SK-N-SH (cell line): ENCODE data around the gene SAMD15. TPM values are rescaled to one million over a fixed set of nuclear protein-coding genes. Genes with fewer than 3 reads are reported as not detected.
A peak's percentile ranks its signal among the peaks of the same experiment; 100 is the strongest.

Experiments used
- CTCF ChIA-PET: fragments of 300-600, 350-600 bp; formaldehyde crosslinking; extraction: SDS; loops from one replicate; lab custom pipeline; 2021; lab: Yijun Ruan, JAX
- POLR2A ChIA-PET: fragments of 350-600 bp; sonication (Branson Sonifier 250); formaldehyde crosslinking; extraction: SDS; loops from one replicate; lab custom pipeline; 2020; ENCODE audit warnings: antibody characterized with exemption, inconsistent platforms; lab: Yijun Ruan, JAX
- DNase-seq: peaks from one replicate; pipeline ENCODE4 v3.0.0; 2012
- H2AFZ ChIP-seq: fragments of 200-600 bp; sonication (generic); 2 replicates; pipeline ENCODE4 v1.8.1; 2016; ENCODE audit warnings: antibody characterized with exemption, mild to moderate bottlenecking, low read depth
- H3F3A ChIP-seq: fragments of 200-600 bp; sonication (generic); replicated peaks from 2 replicates; pipeline ENCODE3; 2016; ENCODE audit warnings: antibody characterized with exemption, mild to moderate bottlenecking; ENCODE audit not compliant: insufficient read depth
- H3K27ac ChIP-seq, 2 experiments: fragments of 200-500 bp in 1 of 2; fragments of 200-600 bp in 1 of 2; sonication (Bioruptor generic) in 1 of 2; sonication (generic), shearing (Covaris generic) in 1 of 2; 2 replicates each; pipeline versions ENCODE4 v1.5.1 to v1.6.1; 2014 to 2016; ENCODE audit warnings: low read depth in 2 of 2, inconsistent platforms in 1 of 2, low read length in 1 of 2, mild to moderate bottlenecking in 1 of 2, mixed read lengths in 1 of 2
- H3K27me3 ChIP-seq: fragments of 200-600 bp; sonication (generic), shearing (Covaris generic); 2 replicates; pipeline ENCODE4 v1.6.1; 2016; ENCODE audit warnings: mixed run types; ENCODE audit not compliant: insufficient read depth
- H3K36me3 ChIP-seq, 2 experiments: fragments of 200-500 bp in 1 of 2; fragments of 200-600 bp in 1 of 2; sonication (Bioruptor generic) in 1 of 2; sonication (generic) in 1 of 2; replicated peaks in 1 of 2; 2 replicates each; pipeline versions ENCODE3 to v1.5.1; 2014 to 2016; ENCODE audit warnings: low read length in 1 of 2, mild to moderate bottlenecking in 1 of 2; ENCODE audit not compliant: insufficient read depth in 2 of 2, control insufficient read depth in 1 of 2
- H3K4me1 ChIP-seq, 2 experiments: fragments of 200-500 bp in 1 of 2; fragments of 200-600 bp in 1 of 2; sonication (Bioruptor generic) in 1 of 2; sonication (generic), shearing (Covaris generic) in 1 of 2; 2 replicates each; pipeline versions ENCODE4 v1.5.1 to v1.6.1; 2014 to 2016; ENCODE audit warnings: low read depth in 1 of 2, low read length in 1 of 2, mixed run types in 1 of 2; ENCODE audit not compliant: insufficient read depth in 2 of 2, control insufficient read depth in 1 of 2
- H3K4me2 ChIP-seq: fragments of 200-600 bp; sonication (generic), shearing (Covaris generic); 2 replicates; pipeline ENCODE4 v1.6.1; 2017; ENCODE audit warnings: mixed run types
- H3K4me3 ChIP-seq, 2 experiments: fragments of 200-500 bp in 1 of 2; fragments of 200-600 bp in 1 of 2; sonication (Bioruptor generic) in 1 of 2; sonication (generic), shearing (Covaris generic) in 1 of 2; 2 replicates each; pipeline versions ENCODE4 v1.5.1 to v1.8.1; 2014 to 2016; ENCODE audit warnings: low read depth in 2 of 2, inconsistent platforms in 1 of 2, low read length in 1 of 2, mild to moderate bottlenecking in 1 of 2, mixed read lengths in 1 of 2, moderate library complexity in 1 of 2
- H3K79me2 ChIP-seq: fragments of 200-600 bp; sonication (generic); 2 replicates; pipeline ENCODE4 v1.8.1; 2017; ENCODE audit warnings: mild to moderate bottlenecking; ENCODE audit not compliant: insufficient read depth
- H3K9ac ChIP-seq: fragments of 200-600 bp; sonication (generic); 2 replicates; pipeline ENCODE4 v1.6.1; 2017; ENCODE audit warnings: mixed run types
- H3K9me2 ChIP-seq: fragments of 200-600 bp; sonication (generic); 2 replicates; pipeline ENCODE4 v1.6.1; 2017; ENCODE audit warnings: mixed run types
- H3K9me3 ChIP-seq: fragments of 200-600 bp; sonication (generic); 2 replicates; pipeline ENCODE4 v1.6.1; 2017; ENCODE audit warnings: mixed run types, mild to moderate bottlenecking, moderate library complexity
- H4K20me1 ChIP-seq: fragments of 200-600 bp; sonication (generic); 2 replicates; pipeline ENCODE4 v1.6.1; 2017; ENCODE audit warnings: mild to moderate bottlenecking, mixed run types; ENCODE audit not compliant: insufficient read depth
- ELF1 ChIP-seq: IDR thresholded peaks from 2 replicates; pipeline ENCODE4 v1.4.0; 2012
- EZH2phosphoT487 ChIP-seq: fragments of 200-600 bp; sonication (generic); IDR thresholded peaks from 2 replicates; pipeline ENCODE4 v1.6.1; 2017; ENCODE audit warnings: low read depth, mixed run types, mild to moderate bottlenecking, antibody characterized with exemption, moderate library complexity, borderline replicate concordance
- FOXM1 ChIP-seq: IDR thresholded peaks from 2 replicates; pipeline ENCODE4 v1.4.0; 2012; ENCODE audit warnings: low read depth, mild to moderate bottlenecking
- GABPA ChIP-seq: IDR thresholded peaks from 2 replicates; pipeline ENCODE4 v1.4.0; 2012; ENCODE audit warnings: low read depth, mild to moderate bottlenecking
- GATA2 ChIP-seq: sonication (generic); formaldehyde crosslinking; IDR thresholded peaks from 2 replicates; pipeline ENCODE4 v1.5.0; 2020; ENCODE audit warnings: mild to moderate bottlenecking, missing genetic modification reagents
- MEF2A ChIP-seq: IDR thresholded peaks from 2 replicates; pipeline ENCODE4 v1.4.0; 2012; ENCODE audit warnings: low read depth, borderline replicate concordance
- MXI1 ChIP-seq: IDR thresholded peaks from 2 replicates; pipeline ENCODE4 v1.6.1; 2012; ENCODE audit warnings: mild to moderate bottlenecking, low read depth, low read length, improper control_type of control experiment
- NRF1 ChIP-seq: IDR thresholded peaks from 2 replicates; pipeline ENCODE4 v1.6.1; 2012; ENCODE audit warnings: low read depth, mild to moderate bottlenecking, low read length
- RFX5 ChIP-seq: IDR thresholded peaks from 2 replicates; pipeline ENCODE4 v1.6.1; 2012; ENCODE audit warnings: mild to moderate bottlenecking, improper control_type of control experiment, low read length
- RXRA ChIP-seq: IDR thresholded peaks from 2 replicates; pipeline ENCODE4 v1.4.0; 2012; ENCODE audit warnings: low read depth, mild to moderate bottlenecking, borderline replicate concordance
- SIN3A ChIP-seq: IDR thresholded peaks from 2 replicates; pipeline ENCODE4 v1.6.1; 2012; ENCODE audit warnings: low read depth, mild to moderate bottlenecking, low read length, moderate library complexity, borderline replicate concordance
- SMC3 ChIP-seq: IDR thresholded peaks from 2 replicates; pipeline ENCODE4 v1.6.1; 2012; ENCODE audit warnings: low read depth, low read length, improper control_type of control experiment
- TAF1 ChIP-seq: IDR thresholded peaks from 2 replicates; pipeline ENCODE4 v1.6.1; 2012; ENCODE audit warnings: low read depth, mild to moderate bottlenecking, low read length, moderate library complexity, borderline replicate concordance
- TEAD4 ChIP-seq: IDR thresholded peaks from 2 replicates; pipeline ENCODE4 v1.4.0; 2012; ENCODE audit warnings: mild to moderate bottlenecking, borderline replicate concordance; ENCODE audit not compliant: insufficient read depth
- YY1 ChIP-seq: IDR thresholded peaks from 2 replicates; pipeline ENCODE4 v1.4.0; 2012; ENCODE audit warnings: low read depth, mild to moderate bottlenecking
- WGBS: methylation state at CpG from one replicate; pipeline ENCODE4 v1.1.6; 2017; ENCODE audit warnings: low lambda C conversion rate; 5-methylcytosine and 5-hydroxymethylcytosine counted together
- polyA plus RNA-seq, 3 experiments: library from polyadenylated mRNA; depleted of rRNA; stranded (reverse); fragments of >200 nt; gene quantifications; 2 replicates each; pipeline ENCODE4 v1.2.3, GENCODE V29; 2012
- TF ChIP-seq, protein P1 (sequence below): IDR thresholded peaks from 2 replicates; pipeline ENCODE4 v1.6.1; 2012; ENCODE audit warnings: mild to moderate bottlenecking, low read depth, low read length, moderate library complexity
- TF ChIP-seq, protein P2 (sequence below): fragments of 200-600 bp; sonication (generic); IDR thresholded peaks from 2 replicates; pipeline ENCODE4 v1.6.1; 2017; ENCODE audit warnings: antibody characterized with exemption, mild to moderate bottlenecking, moderate library complexity
- TF ChIP-seq, protein P3 (sequence below): IDR thresholded peaks from 2 replicates; pipeline ENCODE4 v1.4.0; 2012; ENCODE audit warnings: low read depth, borderline replicate concordance
- TF ChIP-seq, protein P4 (sequence below): IDR thresholded peaks from 2 replicates; pipeline ENCODE4 v1.4.0; 2012; ENCODE audit warnings: low read depth

SAMD15 gene
- 1.7 and 3.0 TPM in 2 replicates for polyA plus RNA-seq (2012; rRNA removed)
- 2.4 and 3.1 TPM in 2 replicates for polyA plus RNA-seq (2012; cell fraction: cytosol; rRNA removed)
- polyA plus RNA-seq (2012; cell fraction: nucleus; rRNA removed), result 1.9 and 2.1 TPM in 2 replicates

DNA sequence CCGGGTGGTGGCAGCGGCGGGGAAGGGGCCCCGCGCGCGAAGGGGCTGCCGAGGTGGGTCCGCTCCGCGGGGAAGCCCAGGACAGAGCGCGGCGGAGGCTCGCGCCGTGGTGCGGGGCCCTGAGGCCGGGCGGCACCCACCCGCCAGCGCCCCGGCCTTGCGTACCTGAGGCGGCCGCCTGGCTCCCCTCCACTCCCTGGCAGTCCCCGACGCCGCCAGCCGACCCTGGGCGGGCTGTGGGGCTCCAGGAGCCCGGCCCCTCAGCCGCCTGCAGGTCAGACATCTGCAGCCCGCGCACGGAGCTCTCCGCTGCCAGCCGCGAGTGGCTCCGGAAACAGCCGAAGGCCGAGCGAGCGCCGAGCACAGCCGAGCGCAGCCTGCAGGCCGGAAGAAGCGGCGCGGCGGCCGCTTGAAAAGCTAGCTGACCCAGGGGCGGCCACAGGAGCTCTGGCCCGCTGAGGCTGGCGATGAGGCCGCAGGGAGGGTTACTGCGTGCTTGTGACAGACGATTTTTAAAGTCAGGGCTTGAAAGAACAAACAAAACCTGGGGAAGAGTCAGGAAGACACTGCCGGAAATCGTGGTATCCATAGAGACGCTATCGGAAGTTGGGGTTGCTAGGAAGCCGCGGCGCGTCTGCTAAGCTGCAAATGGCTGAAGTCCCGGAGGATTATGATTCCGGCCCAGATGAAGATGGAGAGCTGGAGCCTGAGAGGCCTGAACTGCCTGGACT lies at the start of gene SAMD15, which contains the start of gene TMED8:
Gene SAMD15, plus strand, starts transcription at position 609 of the 731 bp plus-strand sequence. Its CDS starts 40 bp downstream, at position 649.
Gene TMED8, minus strand, starts transcription at position 324 of the 731 bp plus-strand sequence. Its CDS starts 41 bp downstream, at position 283.
- CTCF ChIA-PET, result interaction anchor here (0.7 to 1.3 kb wide), 5 partner anchors 10 to 225 kb away, joined by 3 to 5 read pairs (median 3); no protein-coding TSS in a partner anchor

More for the DNA sequence above, at the start of gene SAMD15, which contains the start of gene TMED8:
- under 1% methylated on average over 46 of the region's 69 CpGs for WGBS
- H3K36me3 ChIP-seq, result no peaks in the 10 kb centered on the region
- no peaks in the 10 kb centered on the region for H3K9me2 ChIP-seq
- peak within 1 kb of the TSS; percentile 97 to 99 for H3K27ac ChIP-seq
- TF ChIP-seq NRF1 (peak; percentile 42), TAF1 (peak; percentile 57), RFX5 (peak; percentile 74), EZH2phosphoT487 (no peak), GATA2 (CRISPR knock-in tag) (0 out of 2 replicates have a peak, but pooled peaks have one; percentile 16), GABPA (peak; percentile 80), RXRA (no peak), FOXM1 (no peak), MXI1 (peak; percentile 87), ELF1 (peak; percentile 79), YY1 (peak; percentile 80; the same call in 1 of the 2 replicates), SIN3A (peak; percentile 88), TEAD4 (no peak), MEF2A (no peak), SMC3 (no peak)
- TF ChIP-seq, protein P1, sequence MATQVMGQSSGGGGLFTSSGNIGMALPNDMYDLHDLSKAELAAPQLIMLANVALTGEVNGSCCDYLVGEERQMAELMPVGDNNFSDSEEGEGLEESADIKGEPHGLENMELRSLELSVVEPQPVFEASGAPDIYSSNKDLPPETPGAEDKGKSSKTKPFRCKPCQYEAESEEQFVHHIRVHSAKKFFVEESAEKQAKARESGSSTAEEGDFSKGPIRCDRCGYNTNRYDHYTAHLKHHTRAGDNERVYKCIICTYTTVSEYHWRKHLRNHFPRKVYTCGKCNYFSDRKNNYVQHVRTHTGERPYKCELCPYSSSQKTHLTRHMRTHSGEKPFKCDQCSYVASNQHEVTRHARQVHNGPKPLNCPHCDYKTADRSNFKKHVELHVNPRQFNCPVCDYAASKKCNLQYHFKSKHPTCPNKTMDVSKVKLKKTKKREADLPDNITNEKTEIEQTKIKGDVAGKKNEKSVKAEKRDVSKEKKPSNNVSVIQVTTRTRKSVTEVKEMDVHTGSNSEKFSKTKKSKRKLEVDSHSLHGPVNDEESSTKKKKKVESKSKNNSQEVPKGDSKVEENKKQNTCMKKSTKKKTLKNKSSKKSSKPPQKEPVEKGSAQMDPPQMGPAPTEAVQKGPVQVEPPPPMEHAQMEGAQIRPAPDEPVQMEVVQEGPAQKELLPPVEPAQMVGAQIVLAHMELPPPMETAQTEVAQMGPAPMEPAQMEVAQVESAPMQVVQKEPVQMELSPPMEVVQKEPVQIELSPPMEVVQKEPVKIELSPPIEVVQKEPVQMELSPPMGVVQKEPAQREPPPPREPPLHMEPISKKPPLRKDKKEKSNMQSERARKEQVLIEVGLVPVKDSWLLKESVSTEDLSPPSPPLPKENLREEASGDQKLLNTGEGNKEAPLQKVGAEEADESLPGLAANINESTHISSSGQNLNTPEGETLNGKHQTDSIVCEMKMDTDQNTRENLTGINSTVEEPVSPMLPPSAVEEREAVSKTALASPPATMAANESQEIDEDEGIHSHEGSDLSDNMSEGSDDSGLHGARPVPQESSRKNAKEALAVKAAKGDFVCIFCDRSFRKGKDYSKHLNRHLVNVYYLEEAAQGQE, result no peak
- TF ChIP-seq, protein P2, sequence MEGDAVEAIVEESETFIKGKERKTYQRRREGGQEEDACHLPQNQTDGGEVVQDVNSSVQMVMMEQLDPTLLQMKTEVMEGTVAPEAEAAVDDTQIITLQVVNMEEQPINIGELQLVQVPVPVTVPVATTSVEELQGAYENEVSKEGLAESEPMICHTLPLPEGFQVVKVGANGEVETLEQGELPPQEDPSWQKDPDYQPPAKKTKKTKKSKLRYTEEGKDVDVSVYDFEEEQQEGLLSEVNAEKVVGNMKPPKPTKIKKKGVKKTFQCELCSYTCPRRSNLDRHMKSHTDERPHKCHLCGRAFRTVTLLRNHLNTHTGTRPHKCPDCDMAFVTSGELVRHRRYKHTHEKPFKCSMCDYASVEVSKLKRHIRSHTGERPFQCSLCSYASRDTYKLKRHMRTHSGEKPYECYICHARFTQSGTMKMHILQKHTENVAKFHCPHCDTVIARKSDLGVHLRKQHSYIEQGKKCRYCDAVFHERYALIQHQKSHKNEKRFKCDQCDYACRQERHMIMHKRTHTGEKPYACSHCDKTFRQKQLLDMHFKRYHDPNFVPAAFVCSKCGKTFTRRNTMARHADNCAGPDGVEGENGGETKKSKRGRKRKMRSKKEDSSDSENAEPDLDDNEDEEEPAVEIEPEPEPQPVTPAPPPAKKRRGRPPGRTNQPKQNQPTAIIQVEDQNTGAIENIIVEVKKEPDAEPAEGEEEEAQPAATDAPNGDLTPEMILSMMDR, result peak; percentile 43
- TF ChIP-seq, protein P3, sequence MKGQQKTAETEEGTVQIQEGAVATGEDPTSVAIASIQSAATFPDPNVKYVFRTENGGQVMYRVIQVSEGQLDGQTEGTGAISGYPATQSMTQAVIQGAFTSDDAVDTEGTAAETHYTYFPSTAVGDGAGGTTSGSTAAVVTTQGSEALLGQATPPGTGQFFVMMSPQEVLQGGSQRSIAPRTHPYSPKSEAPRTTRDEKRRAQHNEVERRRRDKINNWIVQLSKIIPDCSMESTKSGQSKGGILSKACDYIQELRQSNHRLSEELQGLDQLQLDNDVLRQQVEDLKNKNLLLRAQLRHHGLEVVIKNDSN, result no peak
- TF ChIP-seq, protein P4, sequence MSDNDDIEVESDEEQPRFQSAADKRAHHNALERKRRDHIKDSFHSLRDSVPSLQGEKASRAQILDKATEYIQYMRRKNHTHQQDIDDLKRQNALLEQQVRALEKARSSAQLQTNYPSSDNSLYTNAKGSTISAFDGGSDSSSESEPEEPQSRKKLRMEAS, result peak; percentile 30; the same call in 1 of the 2 replicates
- TF ChIP-seq, all 33 proteins: peak for 11
- Histone ChIP-seq H3K9me3 (no peaks in the 10 kb centered on the region), H3F3A (no peaks in the 10 kb centered on the region), H3K9ac (peak within 1 kb of the TSS; percentile 87), H3K4me2 (peak within 1 kb of the TSS; percentile 90), H4K20me1 (no peaks in the 10 kb centered on the region), H3K27me3 (no peaks in the 10 kb centered on the region), H3K79me2 (peaks cover 34% of the 10 kb centered on the region; the same call in 1 of the 2 replicates), H3K4me1 (peaks cover 4 to 11% of the 10 kb centered on the region in 2 experiments; a peak in 3 of 4 replicates), H3K4me3 (peak within 1 kb of the TSS; percentile 95 to 98), H2AFZ (peak within 1 kb of the TSS; percentile 96)
- POLR2A ChIA-PET, result interaction anchor here (0.6 to 2.2 kb wide), 8 partner anchors 20 to 332 kb away, joined by 3 to 10 read pairs (median 3); partner anchors contain the start of genes AHSA1, GSTZ1, POMT2 and VIPAS39
- peak; percentile 95 for DNase-seq
